CD4-positive, alpha-beta T cell (primary cell): ENCODE data around the gene P2RY11. TPM values are rescaled to one million over a fixed set of nuclear protein-coding genes. Genes with fewer than 3 reads are reported as not detected.
A peak's percentile ranks its signal among the peaks of the same experiment; 100 is the strongest.

Experiments
- ATAC-seq: fragments of 200-7000 bp; cut with Tn5 transposase; one replicate; pipeline ENCODE4 v1.10.0; 2022; ENCODE audit warnings: mild to moderate bottlenecking; ENCODE audit not compliant: poor library complexity
- CTCF ChIA-PET: fragments of 350-600 bp; sonication (Branson Sonifier 250); formaldehyde crosslinking; loops from one replicate; lab custom pipeline; 2021; ENCODE audit warnings: antibody characterized with exemption, inconsistent platforms; lab: Charles Lee
- POLR2A ChIA-PET: fragments of 350-600 bp; sonication (Branson Sonifier 250); formaldehyde crosslinking; loops from one replicate; lab custom pipeline; 2021; ENCODE audit warnings: antibody characterized with exemption, inconsistent platforms; lab: Charles Lee
- DNase-seq, 14 experiments: peaks; one replicate each; pipeline ENCODE4 v3.0.0-alpha.2; 2013 to 2020; ENCODE audit warnings: mixed read lengths in 2 of 14
- H3K27ac ChIP-seq, 2 donors: one replicate each; pipeline versions ENCODE4 v1.5.1 to v1.7.0; 2013; ENCODE audit warnings: low read length in 2 of 2, low read depth in 1 of 2, mild to moderate bottlenecking in 1 of 2
- H3K27me3 ChIP-seq, 2 experiments: 1 replicate in 1 of 2; 2 replicates in 1 of 2; pipeline versions ENCODE4 v1.6.1 to v1.7.0; 2013; ENCODE audit warnings: low read length in 2 of 2, control low read depth in 1 of 2, mild to moderate bottlenecking in 1 of 2, moderate library complexity in 1 of 2; ENCODE audit not compliant: insufficient read depth in 2 of 2, control insufficient read depth in 1 of 2
- H3K36me3 ChIP-seq: one replicate; pipeline ENCODE4 v1.6.1; 2013; ENCODE audit warnings: low read length, control low read depth; ENCODE audit not compliant: insufficient read depth
- H3K4me1 ChIP-seq: one replicate; pipeline ENCODE4 v1.6.1; 2013; ENCODE audit warnings: low read length, control low read depth; ENCODE audit not compliant: insufficient read depth
- H3K4me3 ChIP-seq: one replicate; pipeline ENCODE4 v1.5.1; 2013; ENCODE audit warnings: mild to moderate bottlenecking, low read length, moderate library complexity
- H3K9me3 ChIP-seq, 2 experiments: 1 replicate in 1 of 2; 2 replicates in 1 of 2; pipeline versions ENCODE4 v1.6.1 to v1.7.0; 2013; ENCODE audit warnings: low read length in 2 of 2, mild to moderate bottlenecking in 2 of 2, control low read depth in 1 of 2, moderate library complexity in 1 of 2; ENCODE audit not compliant: control insufficient read depth in 1 of 2, insufficient read depth in 1 of 2
- H3K27ac Mint-ChIP-seq: one replicate; pipeline ENCODE4 v1.8.0; 2020; ENCODE audit warnings: mixed read lengths
- H3K27me3 Mint-ChIP-seq: one replicate; pipeline ENCODE4 v1.8.0; 2021; ENCODE audit warnings: mixed read lengths
- H3K36me3 Mint-ChIP-seq: one replicate; pipeline ENCODE4 v1.8.0; 2021; ENCODE audit warnings: low read depth, mixed read lengths
- H3K4me1 Mint-ChIP-seq: one replicate; pipeline ENCODE4 v1.8.0; 2021; ENCODE audit warnings: low read depth, mixed read lengths
- H3K4me3 Mint-ChIP-seq: one replicate; pipeline ENCODE4 v1.8.0; 2020; ENCODE audit warnings: mild to moderate bottlenecking, mixed read lengths
- H3K9me3 Mint-ChIP-seq: one replicate; pipeline ENCODE4 v1.8.0; 2020; ENCODE audit warnings: mixed read lengths
- CTCF ChIP-seq: fragments of 200-600 bp; IDR thresholded peaks from one replicate; pipeline ENCODE4 v1.8.0; 2022; ENCODE audit warnings: antibody characterized with exemption, mild to moderate bottlenecking
- intact Hi-C, 2 experiments: fragments of 100-400 bp; cut with DNase I in 1 of 2; cut with micrococcal nuclease in 1 of 2; formaldehyde crosslinking; loops; one replicate each; pipeline versions ENCODE4 v1.15.1 to v1.9.0; 2023 to 2025; cut with DNase I, micrococcal nuclease
- total RNA-seq, 174 experiments: library from RNA in 2 of 174; stranded (reverse) in 2 of 174; gene quantifications; one replicate each; pipeline ENCODE4 v1.2.3 and lab custom pipeline; 2021 to 2026

Gene P2RY11
- total RNA-seq, 2 experiments from 2014 or later, result 88.5 to 93.9 TPM

DNA sequence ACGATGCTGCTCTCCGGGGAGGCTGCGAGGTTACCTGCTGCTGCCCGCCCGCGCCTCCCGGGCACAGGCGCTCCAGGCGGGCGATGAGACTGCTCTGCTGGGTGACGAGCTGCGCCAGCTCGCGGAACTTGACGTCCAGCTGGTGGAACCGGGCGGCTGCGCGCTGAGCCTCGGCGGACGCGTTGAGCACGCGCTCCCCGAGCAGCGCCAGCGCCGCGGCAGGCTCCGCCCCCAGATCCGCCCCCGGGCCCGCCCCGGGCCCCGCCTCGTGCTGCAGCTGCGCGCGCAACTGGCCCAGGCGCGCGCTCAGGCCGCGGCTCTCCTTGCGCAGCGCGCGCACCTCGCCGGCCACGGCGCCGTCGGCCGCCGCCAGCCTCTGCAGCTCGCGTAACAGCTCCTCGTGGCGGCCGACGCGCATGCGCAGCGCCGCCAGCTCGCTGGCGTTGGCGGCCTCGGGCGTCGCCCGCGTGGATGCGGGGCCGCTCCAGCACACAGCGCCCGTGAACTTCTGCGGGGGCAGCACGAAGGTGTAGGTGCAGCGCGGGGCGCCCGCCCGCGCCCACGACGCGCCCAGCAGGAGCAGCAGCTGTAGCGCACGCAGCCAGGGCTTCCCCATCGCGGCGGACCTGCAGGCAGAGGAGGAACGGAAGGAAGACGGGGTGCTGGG lies 15.4 kb upstream of the P2RY11 start:
- Histone ChIP-seq H3K36me3 (peaks cover 24% of the 10 kb centered on the region), H3K4me1 (peaks cover 49% of the 10 kb centered on the region), H3K4me3 (peak overlapping the region; percentile 53), H3K27me3 (no peaks in the 10 kb centered on the region), H3K27ac (peak overlapping the region; percentile 48 to 56), H3K9me3 (peaks cover 0 to 8% of the 10 kb centered on the region in 2 experiments)
- Mint-ChIP-seq H3K4me3 (peak overlapping the region; percentile 65), H3K9me3 (no peaks in the 10 kb centered on the region), H3K27ac (peak overlapping the region; percentile 83), H3K36me3 (peaks cover 37% of the 10 kb centered on the region), H3K4me1 (peaks cover 22% of the 10 kb centered on the region), H3K27me3 (no peaks in the 10 kb centered on the region)
- ATAC-seq (peak; percentile 88), DNase-seq (peak; percentile 78 to 98 (median 88))
- ChIA-PET CTCF (interaction anchor here (0.6 to 2.2 kb wide), 5 partner anchors 8 to 18 kb away, joined by 4 to 13 read pairs (median 7); partner anchors contain the start of genes P2RY11 and PPAN), POLR2A (interaction anchor here (0.6 to 3.4 kb wide), 22 partner anchors 9 to 1279 kb away, joined by 3 to 80 read pairs (median 4); partner anchors contain the start of genes DNM2, DNMT1, EIF3G and ICAM1)
- TF ChIP-seq CTCF, result no peak
- intact Hi-C loops, result no loop called here

DNA sequence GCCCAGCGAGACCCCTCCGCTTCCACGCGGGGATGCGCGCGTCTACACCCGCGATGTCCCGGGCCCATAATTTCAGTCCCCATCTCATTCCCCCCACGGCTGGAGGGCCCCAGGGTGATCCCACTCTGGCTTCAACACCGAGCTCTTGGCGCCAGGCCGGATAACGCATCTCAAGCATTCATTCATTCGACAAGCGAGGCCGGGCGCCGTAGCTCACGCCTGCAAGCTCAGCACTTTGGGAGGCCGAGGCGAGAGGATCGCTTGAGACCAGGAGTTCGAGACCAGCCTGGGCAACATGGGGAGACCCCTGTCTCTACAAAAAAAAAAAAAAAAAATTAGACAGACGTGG lies 14.9 kb upstream of the P2RY11 start:
- H3K36me3 ChIP-seq, result peaks cover 19% of the 10 kb centered on the region
- H3K27ac Mint-ChIP-seq, result peak overlapping the region; percentile 20
- H3K27me3 Mint-ChIP-seq, result no peaks in the 10 kb centered on the region
- no peak for ATAC-seq
- peak overlapping the region; percentile 48 to 56 for H3K27ac ChIP-seq
- no peak for TF ChIP-seq CTCF
- H3K36me3 Mint-ChIP-seq, result peaks cover 33% of the 10 kb centered on the region
- POLR2A ChIA-PET, result interaction anchor here (0.6 to 3.4 kb wide), 17 partner anchors 10 to 739 kb away, joined by 3 to 80 read pairs (median 5); partner anchors contain the start of genes DNMT1, EIF3G, MRPL4 and P2RY11
- H3K4me1 ChIP-seq, result peaks cover 55% of the 10 kb centered on the region
- no peak for DNase-seq
- intact Hi-C loops, result no loop called here
- no peak overlapping the region for H3K4me3 Mint-ChIP-seq
- H3K9me3 ChIP-seq, result peaks cover 0 to 8% of the 10 kb centered on the region in 2 experiments
- peaks cover 22% of the 10 kb centered on the region for H3K4me1 Mint-ChIP-seq
- CTCF ChIA-PET, result interaction anchor here (0.6 to 2.2 kb wide), 5 partner anchors 8 to 18 kb away, joined by 4 to 13 read pairs (median 7); partner anchors contain the start of genes P2RY11 and PPAN
- H3K27me3 ChIP-seq, result no peaks in the 10 kb centered on the region
- no peaks in the 10 kb centered on the region for H3K9me3 Mint-ChIP-seq
- peak overlapping the region; percentile 53 for H3K4me3 ChIP-seq

GRCh38 chr19:10100163-10100785 lies 11.2 kb upstream of the P2RY11 start:
- no peak overlapping the region for H3K4me3 Mint-ChIP-seq
- DNase-seq (no peak), ATAC-seq (no peak)
- ChIA-PET POLR2A (interaction anchor here (0.6 kb wide), 1 partner anchor 12 kb away, joined by 3 read pairs; no protein-coding TSS in a partner anchor), CTCF (interaction anchor here (2.2 kb wide), 1 partner anchor 13 kb away, joined by 12 read pairs; no protein-coding TSS in a partner anchor)
- no peak for TF ChIP-seq CTCF
- H3K27me3 Mint-ChIP-seq, result no peaks in the 10 kb centered on the region
- H3K27me3 ChIP-seq, result no peaks in the 10 kb centered on the region
- H3K9me3 ChIP-seq, result peaks cover 0 to 8% of the 10 kb centered on the region in 2 experiments
- no peak overlapping the region for H3K4me3 ChIP-seq
- H3K4me1 Mint-ChIP-seq, result peaks cover 51% of the 10 kb centered on the region
- H3K36me3 Mint-ChIP-seq, result peaks cover 9% of the 10 kb centered on the region
- H3K27ac ChIP-seq, result no peak overlapping the region
- H3K9me3 Mint-ChIP-seq, result no peaks in the 10 kb centered on the region
- H3K36me3 ChIP-seq, result no peaks in the 10 kb centered on the region
- peaks cover 83% of the 10 kb centered on the region for H3K4me1 ChIP-seq
- H3K27ac Mint-ChIP-seq, result peak overlapping the region; percentile 75
- intact Hi-C loops, result loop anchor here in 1 of 2 experiments (10.0 kb wide), 1 partner anchor 305 kb away; the partner anchor contains the start of gene CDC37
